HepG2 (cell line): ENCODE data around the gene SLC34A3. TPM values are rescaled to one million over a fixed set of nuclear protein-coding genes. Genes with fewer than 3 reads are reported as not detected.

Experiments
- ARNTL ChIP-seq: sonication (generic); formaldehyde crosslinking; IDR thresholded peaks from 2 replicates; pipeline ENCODE4 v1.4.0; 2020; ENCODE audit warnings: mild to moderate bottlenecking, missing genetic modification reagents
- CBFB ChIP-seq: sonication (generic); formaldehyde crosslinking; IDR thresholded peaks from 2 replicates; pipeline ENCODE4 v1.4.0; 2020; ENCODE audit warnings: missing genetic modification reagents
- CENPT ChIP-seq: sonication (generic); formaldehyde crosslinking; IDR thresholded peaks from 2 replicates; pipeline ENCODE4 v1.8.0; 2022; ENCODE audit warnings: low read depth, mild to moderate bottlenecking, moderate library complexity, missing genetic modification reagents
- HNF4A ChIP-seq: sonication (generic); formaldehyde crosslinking; IDR thresholded peaks from 2 replicates; pipeline ENCODE4 v1.4.0; 2020; ENCODE audit warnings: missing genetic modification reagents
- MED8 ChIP-seq: sonication (generic); formaldehyde crosslinking; IDR thresholded peaks from 2 replicates; pipeline ENCODE4 v1.8.1; 2023; ENCODE audit warnings: mild to moderate bottlenecking, missing genetic modification reagents; ENCODE audit not compliant: insufficient replicate concordance
- NCOA2 ChIP-seq: sonication (generic); formaldehyde crosslinking; IDR thresholded peaks from 2 replicates; pipeline ENCODE4 v1.8.0; 2022; ENCODE audit warnings: inconsistent platforms
- NONO ChIP-seq, 2 experiments: fragments of 450-650 bp in 1 of 2; sonication (generic) in 1 of 2; formaldehyde crosslinking in 1 of 2; IDR thresholded peaks in 1 of 2; conservative IDR thresholded peaks in 1 of 2; 2 replicates each; pipeline versions ENCODE4 v1.6.1 to v1.8.0; 2017 to 2022; ENCODE audit warnings: mild to moderate bottlenecking in 1 of 2, missing genetic modification reagents in 1 of 2, moderate library complexity in 1 of 2
- PAF1 ChIP-seq: IDR thresholded peaks from 2 replicates; pipeline ENCODE4 v1.6.1; 2016; ENCODE audit warnings: missing genetic modification reagents, missing compliant biosample characterization
- SAFB2 ChIP-seq: sonication (generic); formaldehyde crosslinking; IDR thresholded peaks from 2 replicates; pipeline ENCODE4 v1.5.1; 2020; ENCODE audit warnings: missing genetic modification reagents, low read depth, mild to moderate bottlenecking, borderline replicate concordance
- SPEN ChIP-seq: sonication (generic); formaldehyde crosslinking; IDR thresholded peaks from 2 replicates; pipeline ENCODE4 v1.5.1; 2020; ENCODE audit warnings: low read depth, mild to moderate bottlenecking, missing genetic modification reagents
- TEAD3 ChIP-seq: optimal IDR thresholded peaks from 2 replicates; pipeline ENCODE3; 2016; ENCODE audit warnings: borderline replicate concordance
- ZNF230 ChIP-seq: sonication (generic); formaldehyde crosslinking; IDR thresholded peaks from 2 replicates; pipeline ENCODE4 v1.4.0; 2020; ENCODE audit warnings: mild to moderate bottlenecking, missing genetic modification reagents
- ZNF263 ChIP-seq: sonication (generic); formaldehyde crosslinking; IDR thresholded peaks from 2 replicates; pipeline ENCODE4 v1.4.0; 2020; ENCODE audit warnings: missing genetic modification reagents
- ZNF619 ChIP-seq: sonication (generic); formaldehyde crosslinking; IDR thresholded peaks from 2 replicates; pipeline ENCODE4 v1.4.0; 2020; ENCODE audit warnings: mild to moderate bottlenecking, missing genetic modification reagents
- ZNF660 ChIP-seq: sonication (generic); formaldehyde crosslinking; IDR thresholded peaks from 2 replicates; pipeline ENCODE4 v1.5.1; 2020; ENCODE audit warnings: mild to moderate bottlenecking, low read depth, missing genetic modification reagents, borderline replicate concordance
- polyA plus RNA-seq, 8 experiments: library from polyadenylated mRNA; depleted of rRNA in 3 of 8; stranded (reverse) in 7 of 8; unstranded in 1 of 8; fragments of >200 nt; fragmentation: Illumina TruSeq in 4 of 8; extraction: Trizol in 4 of 8; gene quantifications; 2 replicates each; pipeline versions ENCODE4 v1.2.1 to v1.2.3, GENCODE V29; 2011 to 2016; ENCODE audit warnings: low read depth in 4 of 8, missing spikeins in 1 of 8, mixed read lengths in 1 of 8; ENCODE audit not compliant: insufficient read depth in 1 of 8
- total RNA-seq, 5 experiments: library from RNA; depleted of rRNA; stranded (reverse); fragments of >200 nt; fragmentation: Illumina TruSeq; extraction: Trizol; gene quantifications; 2 replicates each; pipeline ENCODE4 v1.2.3, GENCODE V29; 2016; ENCODE audit warnings: low read depth in 1 of 5
- TF ChIP-seq, protein P1 (sequence below): sonication (generic); formaldehyde crosslinking; IDR thresholded peaks from 2 replicates; pipeline ENCODE4 v1.4.0; 2020; ENCODE audit warnings: missing genetic modification reagents
- TF ChIP-seq, protein P2 (sequence below): sonication (generic); formaldehyde crosslinking; conservative IDR thresholded peaks from 2 replicates; pipeline ENCODE4 v1.8.1; 2023; ENCODE audit warnings: missing genetic modification reagents
- TF ChIP-seq, protein P3 (sequence below): sonication (generic); formaldehyde crosslinking; IDR thresholded peaks from 2 replicates; pipeline ENCODE4 v1.9.0; 2021; ENCODE audit warnings: mild to moderate bottlenecking, missing genetic modification reagents

SLC34A3 gene
- total and polyA plus RNA-seq, 2 of the 13 experiments (the other 11 are each of a cell fraction or from before 2014, with no cell fraction given) = 0.07 to 1.0 TPM

DNA sequence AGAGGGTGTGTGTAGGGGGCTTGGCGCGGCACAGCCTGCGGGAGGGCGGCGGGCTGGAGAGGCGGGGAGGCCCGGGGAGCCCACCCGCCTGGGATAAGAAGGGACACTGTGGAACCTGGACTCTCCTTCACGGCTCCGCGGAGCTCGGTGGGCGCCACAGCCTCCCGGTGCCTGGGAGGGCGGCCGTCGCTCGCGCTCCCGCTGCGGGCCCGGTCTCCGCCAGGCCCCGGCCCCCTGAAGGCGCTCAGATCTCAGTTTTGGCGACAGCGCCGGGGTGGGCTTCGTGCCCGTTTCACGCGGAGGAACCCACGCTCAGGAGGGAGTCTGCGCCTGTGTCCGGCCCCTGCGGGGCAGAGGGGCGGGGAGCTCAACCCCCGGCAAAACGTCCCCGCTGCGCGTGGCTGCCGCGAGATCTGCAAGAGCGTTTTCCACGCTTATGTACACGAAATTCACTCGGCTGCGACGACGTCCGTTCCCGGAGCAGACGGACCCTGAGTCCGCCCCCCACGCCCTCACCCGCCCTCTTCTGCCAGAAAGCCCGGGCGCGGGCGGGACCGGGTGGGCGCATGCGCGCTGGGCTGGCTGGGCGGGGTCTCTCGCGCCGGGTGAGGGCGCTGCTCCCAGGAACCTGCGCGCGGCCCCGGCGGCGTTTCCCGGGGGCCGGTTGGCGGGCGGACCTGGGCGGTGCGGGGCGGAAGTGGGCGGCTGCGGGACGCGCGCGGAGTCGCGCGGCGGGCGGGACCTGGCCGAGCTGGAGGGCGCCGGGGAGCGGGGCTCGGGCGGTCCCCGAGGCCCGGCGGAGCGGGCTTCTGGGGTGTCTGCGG is 24.1 kb downstream of the SLC34A3 start, which contains the start of gene NELFB (continued):
- TF ChIP-seq CBFB (no peak; the same call in 1 of the 2 replicates), ZNF230 (CRISPR knock-in tag) (no peak), ARNTL (CRISPR knock-in tag) (0 out of 2 replicates have a peak, but pooled peaks have one; percentile 3), SPEN (CRISPR knock-in tag) (peak; percentile 54), HNF4A (CRISPR knock-in tag) (peak; percentile 35; the same call in 1 of the 2 replicates), MED8 (CRISPR knock-in tag) (peak; percentile 59), PAF1 (CRISPR knock-in tag) (no peak), ZNF263 (CRISPR knock-in tag) (no peak), NONO (IDR thresholded peaks at IDR 0.05) (no peak), NONO (CRISPR knock-in tag; conservative IDR thresholded peaks at IDR 0.05) (peak; percentile 80; the same call in 1 of the 2 replicates), ZNF619 (CRISPR knock-in tag) (0 out of 2 replicates have a peak, but pooled peaks have one; percentile 44), SAFB2 (no peak; the same call in 1 of the 2 replicates), NCOA2 (no peak), ZNF660 (no peak), CENPT (CRISPR knock-in tag) (no peak), TEAD3 (no peak)
- TF ChIP-seq, protein P1, sequence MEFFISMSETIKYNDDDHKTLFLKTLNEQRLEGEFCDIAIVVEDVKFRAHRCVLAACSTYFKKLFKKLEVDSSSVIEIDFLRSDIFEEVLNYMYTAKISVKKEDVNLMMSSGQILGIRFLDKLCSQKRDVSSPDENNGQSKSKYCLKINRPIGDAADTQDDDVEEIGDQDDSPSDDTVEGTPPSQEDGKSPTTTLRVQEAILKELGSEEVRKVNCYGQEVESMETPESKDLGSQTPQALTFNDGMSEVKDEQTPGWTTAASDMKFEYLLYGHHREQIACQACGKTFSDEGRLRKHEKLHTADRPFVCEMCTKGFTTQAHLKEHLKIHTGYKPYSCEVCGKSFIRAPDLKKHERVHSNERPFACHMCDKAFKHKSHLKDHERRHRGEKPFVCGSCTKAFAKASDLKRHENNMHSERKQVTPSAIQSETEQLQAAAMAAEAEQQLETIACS (CRISPR knock-in tag) = peak; percentile 77
- TF ChIP-seq, protein P2, sequence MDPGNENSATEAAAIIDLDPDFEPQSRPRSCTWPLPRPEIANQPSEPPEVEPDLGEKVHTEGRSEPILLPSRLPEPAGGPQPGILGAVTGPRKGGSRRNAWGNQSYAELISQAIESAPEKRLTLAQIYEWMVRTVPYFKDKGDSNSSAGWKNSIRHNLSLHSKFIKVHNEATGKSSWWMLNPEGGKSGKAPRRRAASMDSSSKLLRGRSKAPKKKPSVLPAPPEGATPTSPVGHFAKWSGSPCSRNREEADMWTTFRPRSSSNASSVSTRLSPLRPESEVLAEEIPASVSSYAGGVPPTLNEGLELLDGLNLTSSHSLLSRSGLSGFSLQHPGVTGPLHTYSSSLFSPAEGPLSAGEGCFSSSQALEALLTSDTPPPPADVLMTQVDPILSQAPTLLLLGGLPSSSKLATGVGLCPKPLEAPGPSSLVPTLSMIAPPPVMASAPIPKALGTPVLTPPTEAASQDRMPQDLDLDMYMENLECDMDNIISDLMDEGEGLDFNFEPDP (CRISPR knock-in tag) = no peak
- TF ChIP-seq, protein P3, sequence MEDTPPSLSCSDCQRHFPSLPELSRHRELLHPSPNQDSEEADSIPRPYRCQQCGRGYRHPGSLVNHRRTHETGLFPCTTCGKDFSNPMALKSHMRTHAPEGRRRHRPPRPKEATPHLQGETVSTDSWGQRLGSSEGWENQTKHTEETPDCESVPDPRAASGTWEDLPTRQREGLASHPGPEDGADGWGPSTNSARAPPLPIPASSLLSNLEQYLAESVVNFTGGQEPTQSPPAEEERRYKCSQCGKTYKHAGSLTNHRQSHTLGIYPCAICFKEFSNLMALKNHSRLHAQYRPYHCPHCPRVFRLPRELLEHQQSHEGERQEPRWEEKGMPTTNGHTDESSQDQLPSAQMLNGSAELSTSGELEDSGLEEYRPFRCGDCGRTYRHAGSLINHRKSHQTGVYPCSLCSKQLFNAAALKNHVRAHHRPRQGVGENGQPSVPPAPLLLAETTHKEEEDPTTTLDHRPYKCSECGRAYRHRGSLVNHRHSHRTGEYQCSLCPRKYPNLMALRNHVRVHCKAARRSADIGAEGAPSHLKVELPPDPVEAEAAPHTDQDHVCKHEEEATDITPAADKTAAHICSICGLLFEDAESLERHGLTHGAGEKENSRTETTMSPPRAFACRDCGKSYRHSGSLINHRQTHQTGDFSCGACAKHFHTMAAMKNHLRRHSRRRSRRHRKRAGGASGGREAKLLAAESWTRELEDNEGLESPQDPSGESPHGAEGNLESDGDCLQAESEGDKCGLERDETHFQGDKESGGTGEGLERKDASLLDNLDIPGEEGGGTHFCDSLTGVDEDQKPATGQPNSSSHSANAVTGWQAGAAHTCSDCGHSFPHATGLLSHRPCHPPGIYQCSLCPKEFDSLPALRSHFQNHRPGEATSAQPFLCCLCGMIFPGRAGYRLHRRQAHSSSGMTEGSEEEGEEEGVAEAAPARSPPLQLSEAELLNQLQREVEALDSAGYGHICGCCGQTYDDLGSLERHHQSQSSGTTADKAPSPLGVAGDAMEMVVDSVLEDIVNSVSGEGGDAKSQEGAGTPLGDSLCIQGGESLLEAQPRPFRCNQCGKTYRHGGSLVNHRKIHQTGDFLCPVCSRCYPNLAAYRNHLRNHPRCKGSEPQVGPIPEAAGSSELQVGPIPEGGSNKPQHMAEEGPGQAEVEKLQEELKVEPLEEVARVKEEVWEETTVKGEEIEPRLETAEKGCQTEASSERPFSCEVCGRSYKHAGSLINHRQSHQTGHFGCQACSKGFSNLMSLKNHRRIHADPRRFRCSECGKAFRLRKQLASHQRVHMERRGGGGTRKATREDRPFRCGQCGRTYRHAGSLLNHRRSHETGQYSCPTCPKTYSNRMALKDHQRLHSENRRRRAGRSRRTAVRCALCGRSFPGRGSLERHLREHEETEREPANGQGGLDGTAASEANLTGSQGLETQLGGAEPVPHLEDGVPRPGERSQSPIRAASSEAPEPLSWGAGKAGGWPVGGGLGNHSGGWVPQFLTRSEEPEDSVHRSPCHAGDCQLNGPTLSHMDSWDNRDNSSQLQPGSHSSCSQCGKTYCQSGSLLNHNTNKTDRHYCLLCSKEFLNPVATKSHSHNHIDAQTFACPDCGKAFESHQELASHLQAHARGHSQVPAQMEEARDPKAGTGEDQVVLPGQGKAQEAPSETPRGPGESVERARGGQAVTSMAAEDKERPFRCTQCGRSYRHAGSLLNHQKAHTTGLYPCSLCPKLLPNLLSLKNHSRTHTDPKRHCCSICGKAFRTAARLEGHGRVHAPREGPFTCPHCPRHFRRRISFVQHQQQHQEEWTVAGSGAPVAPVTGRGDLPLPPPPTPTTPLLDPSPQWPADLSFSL (CRISPR knock-in tag) = no peak
